Left ventricle myocardium inferior (tissue), 1 donor: ENCODE data around the gene PTPRN2. TPM values are rescaled to one million over a fixed set of nuclear protein-coding genes. Genes with fewer than 3 reads are reported as not detected.

Source experiments
- DNase-seq: peaks from one replicate; pipeline ENCODE4 v3.0.0-alpha.2; 2020
- H3K27ac ChIP-seq: fragments of 200-600 bp; replicated peaks from 2 replicates; pipeline ENCODE4 v1.8.0; 2021
- H3K27me3 ChIP-seq: fragments of 200-600 bp; 2 replicates; pipeline ENCODE4 v1.8.0; 2021; ENCODE audit warnings: low read depth
- H3K36me3 ChIP-seq: fragments of 200-600 bp; 2 replicates; pipeline ENCODE4 v1.8.0; 2021
- H3K4me1 ChIP-seq: fragments of 200-600 bp; 2 replicates; pipeline ENCODE4 v1.8.0; 2021
- H3K4me3 ChIP-seq: fragments of 200-600 bp; 2 replicates; pipeline ENCODE4 v1.8.0; 2021; ENCODE audit warnings: mild to moderate bottlenecking, moderate library complexity
- H3K9me3 ChIP-seq: fragments of 200-600 bp; replicated peaks from 2 replicates; pipeline ENCODE4 v1.8.0; 2021
- intact Hi-C: fragments of 100-400 bp; cut with micrococcal nuclease; formaldehyde crosslinking; loops from one replicate; pipeline ENCODE4 v1.11.0; 2022
- total RNA-seq: library from RNA; stranded (reverse); fragmentation: NEBNext Ultra II Directional; extraction: Animal tissue kit (Norgen Biotek cat#: 25700); gene quantifications from one replicate; pipeline ENCODE4 v1.2.1, GENCODE V29; 2021
- TF ChIP-seq, protein P1 (sequence below): fragments of 200-600 bp; IDR thresholded peaks from 2 replicates; pipeline ENCODE4 v1.8.0; 2021; ENCODE audit warnings: antibody characterized with exemption, mild to moderate bottlenecking, borderline replicate concordance
- donor health status: DM: no; HTN: yes; CAD: no; lungs with severe emphysema.

Gene PTPRN2
- total RNA-seq, 1 donor from 2014 or later = 1.3 TPM

DNA sequence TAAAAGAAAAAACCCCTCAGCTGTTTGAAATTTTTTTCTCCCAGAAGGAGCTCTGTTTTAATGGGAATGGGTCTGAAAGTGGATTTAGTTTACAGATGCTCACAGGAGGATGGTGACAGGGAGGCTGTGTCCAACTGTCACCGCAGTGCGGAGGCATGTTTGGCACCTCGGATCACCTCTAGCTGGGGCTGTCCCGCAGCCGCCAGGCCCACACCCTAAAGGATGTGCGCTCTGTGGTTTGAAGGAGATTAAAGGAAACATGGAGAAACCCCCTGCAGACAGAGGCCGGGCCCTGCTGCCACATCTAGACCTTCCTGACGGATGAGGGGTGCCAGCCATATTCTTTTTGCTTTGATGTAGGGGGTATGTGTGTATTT, 1090.3 kb downstream of the PTPRN2 start:
- intact Hi-C loops = no loop called here
- no peak overlapping the region for H3K27ac ChIP-seq
- no peak for DNase-seq
- H3K4me3 ChIP-seq = no peak overlapping the region
- H3K4me1 ChIP-seq = peaks cover 1% of the 10 kb centered on the region
- H3K27me3 ChIP-seq = peaks cover 36% of the 10 kb centered on the region
- H3K36me3 ChIP-seq = no peaks in the 10 kb centered on the region
- peaks cover 12% of the 10 kb centered on the region for H3K9me3 ChIP-seq
- TF ChIP-seq, protein P1, sequence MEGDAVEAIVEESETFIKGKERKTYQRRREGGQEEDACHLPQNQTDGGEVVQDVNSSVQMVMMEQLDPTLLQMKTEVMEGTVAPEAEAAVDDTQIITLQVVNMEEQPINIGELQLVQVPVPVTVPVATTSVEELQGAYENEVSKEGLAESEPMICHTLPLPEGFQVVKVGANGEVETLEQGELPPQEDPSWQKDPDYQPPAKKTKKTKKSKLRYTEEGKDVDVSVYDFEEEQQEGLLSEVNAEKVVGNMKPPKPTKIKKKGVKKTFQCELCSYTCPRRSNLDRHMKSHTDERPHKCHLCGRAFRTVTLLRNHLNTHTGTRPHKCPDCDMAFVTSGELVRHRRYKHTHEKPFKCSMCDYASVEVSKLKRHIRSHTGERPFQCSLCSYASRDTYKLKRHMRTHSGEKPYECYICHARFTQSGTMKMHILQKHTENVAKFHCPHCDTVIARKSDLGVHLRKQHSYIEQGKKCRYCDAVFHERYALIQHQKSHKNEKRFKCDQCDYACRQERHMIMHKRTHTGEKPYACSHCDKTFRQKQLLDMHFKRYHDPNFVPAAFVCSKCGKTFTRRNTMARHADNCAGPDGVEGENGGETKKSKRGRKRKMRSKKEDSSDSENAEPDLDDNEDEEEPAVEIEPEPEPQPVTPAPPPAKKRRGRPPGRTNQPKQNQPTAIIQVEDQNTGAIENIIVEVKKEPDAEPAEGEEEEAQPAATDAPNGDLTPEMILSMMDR = no peak

DNA sequence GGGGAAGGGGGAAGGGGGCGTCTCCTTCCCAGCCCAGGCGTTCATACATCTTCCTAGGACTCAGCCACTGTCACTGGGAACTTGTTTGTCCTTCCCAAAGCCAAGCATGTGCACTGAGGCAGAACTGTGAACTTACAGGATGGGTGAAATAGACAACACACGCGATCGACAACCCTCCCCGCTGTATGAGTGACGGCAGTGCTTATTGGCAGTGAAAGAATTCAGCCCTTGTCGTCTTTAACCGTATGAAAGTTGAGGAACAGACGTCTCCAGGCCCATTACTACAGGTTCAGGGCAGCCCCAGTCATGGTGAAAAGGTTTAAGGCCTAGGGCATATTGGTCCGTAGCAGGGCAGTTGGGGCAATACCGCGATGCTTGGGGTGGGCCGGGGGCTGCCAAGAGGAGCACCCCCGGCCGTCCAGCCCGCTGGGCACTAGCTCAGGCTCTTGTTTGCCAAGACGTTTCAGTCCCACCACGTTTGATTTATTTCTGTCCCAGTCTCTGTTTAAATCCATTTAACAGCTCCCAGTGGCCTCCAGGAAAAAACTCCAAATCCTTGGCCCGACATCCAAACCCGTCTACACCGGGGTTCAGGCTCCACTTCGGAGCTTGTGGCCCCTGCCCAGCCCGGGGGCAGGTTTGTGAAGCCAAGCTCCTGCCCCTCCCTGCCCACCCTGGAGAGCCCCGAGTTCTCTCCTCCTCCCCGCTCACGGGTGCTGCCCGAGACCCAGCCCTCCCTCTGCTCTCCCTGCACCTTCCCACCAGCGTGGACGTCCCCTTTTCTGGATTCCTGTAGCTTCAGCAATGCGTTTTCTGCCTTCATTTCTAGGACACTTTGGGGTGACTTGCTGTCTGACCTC, 1091.0 kb downstream of the PTPRN2 start:
- Histone ChIP-seq H3K36me3 (no peaks in the 10 kb centered on the region), H3K27ac (no peak overlapping the region), H3K27me3 (peaks cover 29% of the 10 kb centered on the region), H3K4me1 (no peaks in the 10 kb centered on the region), H3K4me3 (no peak overlapping the region), H3K9me3 (peaks cover 12% of the 10 kb centered on the region)
- DNase-seq = no peak
- intact Hi-C loops = no loop called here
- TF ChIP-seq, protein P1 = no peak

DNA sequence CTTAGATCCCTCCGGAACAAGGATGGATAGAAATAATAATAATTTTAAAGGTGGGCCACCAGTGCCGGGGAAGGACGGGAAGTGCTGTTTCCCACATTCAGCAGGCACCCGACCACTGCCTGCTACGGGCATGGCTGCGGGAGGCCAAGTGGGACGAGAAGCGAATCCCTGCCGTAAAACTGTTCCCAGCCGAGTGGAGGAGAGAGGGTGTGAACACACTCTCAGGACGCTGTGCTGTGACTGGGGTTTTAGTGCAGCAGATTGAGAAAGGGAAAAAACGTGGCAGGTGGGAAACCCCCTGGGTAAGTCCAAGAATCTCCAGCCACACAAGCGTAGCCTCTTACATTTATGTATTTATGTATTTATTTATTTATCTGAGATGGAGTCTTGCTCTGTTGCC, 1092.0 kb downstream of the PTPRN2 start:
- Histone ChIP-seq H3K4me3 (no peak overlapping the region), H3K9me3 (peaks cover 22% of the 10 kb centered on the region)
- DNase-seq = no peak

DNA sequence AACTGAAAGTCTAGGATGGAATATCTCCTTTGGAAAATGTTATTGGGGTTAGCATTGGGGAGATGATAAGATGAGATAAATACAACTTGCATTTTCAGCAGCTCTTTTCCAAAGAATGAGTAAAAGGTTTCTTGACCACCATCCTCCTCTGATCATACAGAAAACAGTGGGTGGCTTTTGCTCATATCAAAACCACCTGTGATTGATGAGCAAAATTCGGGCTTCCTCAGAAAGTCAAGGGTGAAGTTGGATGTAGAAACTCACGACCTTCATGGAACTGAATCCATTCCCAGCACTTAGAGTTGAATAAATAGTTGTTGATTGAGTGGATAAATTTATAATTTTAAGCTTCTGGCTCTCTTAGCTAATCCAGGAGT, 1092.5 kb downstream of the PTPRN2 start:
- TF ChIP-seq, protein P1 = no peak
- intact Hi-C loops = no loop called here
- Histone ChIP-seq H3K4me3 (no peak overlapping the region), H3K9me3 (peaks cover 26% of the 10 kb centered on the region), H3K36me3 (no peaks in the 10 kb centered on the region), H3K27me3 (peaks cover 27% of the 10 kb centered on the region), H3K27ac (no peak overlapping the region), H3K4me1 (no peaks in the 10 kb centered on the region)
- DNase-seq = no peak

More for the DNA sequence above, 1092.0 kb downstream of the PTPRN2 start:
- TF ChIP-seq, protein P1 = no peak
- H3K27me3 ChIP-seq = peaks cover 27% of the 10 kb centered on the region
- no peaks in the 10 kb centered on the region for H3K4me1 ChIP-seq
- H3K27ac ChIP-seq = no peak overlapping the region
- no peaks in the 10 kb centered on the region for H3K36me3 ChIP-seq
- intact Hi-C loops = no loop called here

DNA sequence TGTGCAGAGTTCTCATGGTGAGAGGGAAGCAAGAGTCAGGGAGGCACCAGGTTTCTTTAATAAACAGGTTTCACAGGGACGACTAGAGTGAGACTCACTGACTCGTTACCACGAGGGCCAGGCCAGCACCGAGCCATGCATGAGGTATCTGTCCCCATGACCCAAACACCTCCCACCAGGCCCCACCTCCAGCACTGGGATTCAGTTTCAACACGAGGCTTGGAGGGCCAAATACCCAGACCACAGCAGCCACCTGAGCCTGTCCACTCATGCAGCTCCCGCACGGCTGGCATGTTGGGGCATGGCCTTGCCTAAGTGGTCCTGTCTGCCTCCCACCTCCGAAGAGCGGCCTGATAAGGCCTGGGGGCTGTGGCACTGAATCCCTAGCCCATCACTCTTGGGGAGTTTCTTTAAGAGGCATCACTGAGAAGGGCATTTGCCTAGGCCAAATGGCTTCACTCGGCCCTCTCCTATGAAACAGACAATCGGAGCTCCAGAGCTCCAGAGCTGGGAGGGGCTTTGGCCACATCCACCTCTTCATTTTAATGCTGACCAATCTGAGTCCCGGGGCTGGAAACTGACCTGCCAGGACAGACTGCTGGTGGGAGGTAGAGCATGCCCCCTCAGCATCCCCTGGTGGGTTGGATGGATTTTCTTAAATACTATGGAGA, 1093.0 kb downstream of the PTPRN2 start:
- Histone ChIP-seq H3K27me3 (peaks cover 27% of the 10 kb centered on the region), H3K9me3 (peaks cover 29% of the 10 kb centered on the region), H3K4me1 (no peaks in the 10 kb centered on the region), H3K36me3 (no peaks in the 10 kb centered on the region), H3K4me3 (no peak overlapping the region), H3K27ac (no peak overlapping the region)
- no peak for DNase-seq
- TF ChIP-seq, protein P1 = no peak
- intact Hi-C loops = no loop called here
